DOHH2 (cell line): ENCODE data around the gene SLC12A3.

Experiments used
- H3F3A ChIP-seq: fragments of 200-600 bp; sonication (generic), shearing (Covaris generic); 2 replicates; pipeline ENCODE4 v1.6.0; 2016; ENCODE audit warnings: antibody characterized with exemption, mild to moderate bottlenecking; ENCODE audit not compliant: control insufficient read depth, insufficient read depth
- H3K27ac ChIP-seq: fragments of 200-600 bp; sonication (generic); 2 replicates; pipeline ENCODE4 v1.5.1; 2014; ENCODE audit warnings: low read depth, mild to moderate bottlenecking, low read length, moderate library complexity
- H3K27me3 ChIP-seq: fragments of 200-600 bp; sonication (generic); 2 replicates; pipeline ENCODE4 v1.6.1; 2014; ENCODE audit warnings: mild to moderate bottlenecking, low read length, mixed read lengths; ENCODE audit not compliant: control insufficient read depth
- H3K36me3 ChIP-seq: fragments of 200-600 bp; sonication (generic); 2 replicates; pipeline ENCODE4 v1.6.1; 2014; ENCODE audit warnings: mild to moderate bottlenecking, low read length, moderate library complexity, mixed read lengths; ENCODE audit not compliant: control insufficient read depth
- H3K4me1 ChIP-seq: fragments of 200-600 bp; sonication (generic); 2 replicates; pipeline ENCODE4 v1.6.1; 2014; ENCODE audit warnings: mild to moderate bottlenecking, low read length, mixed read lengths; ENCODE audit not compliant: control insufficient read depth
- H3K4me2 ChIP-seq: fragments of 200-600 bp; sonication (generic); 2 replicates; pipeline ENCODE4 v1.6.0; 2014; ENCODE audit warnings: mild to moderate bottlenecking, low read length, moderate library complexity
- H3K4me3 ChIP-seq: fragments of 200-600 bp; sonication (generic); 2 replicates; pipeline ENCODE4 v1.5.1; 2014; ENCODE audit warnings: mild to moderate bottlenecking, low read length, mixed read lengths
- H3K79me2 ChIP-seq: fragments of 200-600 bp; sonication (generic); 2 replicates; pipeline ENCODE4 v1.6.1; 2014; ENCODE audit warnings: mild to moderate bottlenecking, low read length, mixed read lengths; ENCODE audit not compliant: control insufficient read depth
- H3K9me2 ChIP-seq: fragments of 200-600 bp; sonication (generic); replicated peaks from 2 replicates; pipeline ENCODE4 v1.6.1; 2014; ENCODE audit warnings: mild to moderate bottlenecking, low read length, mixed read lengths; ENCODE audit not compliant: control insufficient read depth
- H3K9me3 ChIP-seq: fragments of 200-600 bp; sonication (generic); 2 replicates; pipeline ENCODE4 v1.6.1; 2014; ENCODE audit warnings: antibody characterized with exemption, low read length, mixed read lengths; ENCODE audit not compliant: control insufficient read depth, insufficient read depth
- H4K20me1 ChIP-seq: fragments of 200-600 bp; sonication (generic); 2 replicates; pipeline ENCODE4 v1.6.0; 2014; ENCODE audit warnings: low read depth, mild to moderate bottlenecking, antibody characterized with exemption, low read length, moderate library complexity; ENCODE audit not compliant: control insufficient read depth, insufficient read depth
- EZH2phosphoT487 ChIP-seq: fragments of 200-600 bp; sonication (generic); IDR thresholded peaks from 2 replicates; pipeline ENCODE4 v1.6.1; 2017; ENCODE audit warnings: borderline replicate concordance, mild to moderate bottlenecking, antibody characterized with exemption, low read length, moderate library complexity, mixed read lengths
- TF ChIP-seq, protein P1 (sequence below): fragments of 200-600 bp; sonication (generic); IDR thresholded peaks from one replicate; pipeline ENCODE4 v1.5.1; 2014; ENCODE audit warnings: antibody characterized with exemption, mild to moderate bottlenecking, low read depth, low read length; ENCODE audit not compliant: poor library complexity, severe bottlenecking

Gene SLC12A3

DNA sequence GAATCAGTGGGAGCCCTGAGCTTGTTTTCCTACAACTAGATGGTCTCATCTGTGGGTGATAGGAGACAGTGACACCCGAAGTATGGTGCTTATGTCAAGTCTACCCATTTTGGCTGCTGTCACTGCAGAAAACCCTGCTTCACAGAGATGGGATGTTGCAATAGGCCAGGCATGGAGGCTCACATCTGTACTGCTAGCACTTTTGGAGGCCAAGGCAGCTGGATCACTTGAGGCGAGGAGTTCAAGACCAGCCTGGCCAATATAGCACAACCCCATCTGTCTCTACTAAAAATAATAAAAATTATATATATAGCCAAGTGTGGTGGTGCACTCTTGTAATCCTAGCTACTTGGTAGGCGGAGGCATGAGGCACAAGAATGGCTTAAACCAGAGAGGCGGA is 64.6 kb downstream of the SLC12A3 start:
- H3K79me2 ChIP-seq: peaks cover 27% of the 10 kb centered on the region
- TF ChIP-seq, protein P1, sequence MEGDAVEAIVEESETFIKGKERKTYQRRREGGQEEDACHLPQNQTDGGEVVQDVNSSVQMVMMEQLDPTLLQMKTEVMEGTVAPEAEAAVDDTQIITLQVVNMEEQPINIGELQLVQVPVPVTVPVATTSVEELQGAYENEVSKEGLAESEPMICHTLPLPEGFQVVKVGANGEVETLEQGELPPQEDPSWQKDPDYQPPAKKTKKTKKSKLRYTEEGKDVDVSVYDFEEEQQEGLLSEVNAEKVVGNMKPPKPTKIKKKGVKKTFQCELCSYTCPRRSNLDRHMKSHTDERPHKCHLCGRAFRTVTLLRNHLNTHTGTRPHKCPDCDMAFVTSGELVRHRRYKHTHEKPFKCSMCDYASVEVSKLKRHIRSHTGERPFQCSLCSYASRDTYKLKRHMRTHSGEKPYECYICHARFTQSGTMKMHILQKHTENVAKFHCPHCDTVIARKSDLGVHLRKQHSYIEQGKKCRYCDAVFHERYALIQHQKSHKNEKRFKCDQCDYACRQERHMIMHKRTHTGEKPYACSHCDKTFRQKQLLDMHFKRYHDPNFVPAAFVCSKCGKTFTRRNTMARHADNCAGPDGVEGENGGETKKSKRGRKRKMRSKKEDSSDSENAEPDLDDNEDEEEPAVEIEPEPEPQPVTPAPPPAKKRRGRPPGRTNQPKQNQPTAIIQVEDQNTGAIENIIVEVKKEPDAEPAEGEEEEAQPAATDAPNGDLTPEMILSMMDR: no peak
- no peak for TF ChIP-seq EZH2phosphoT487
- peaks cover 23% of the 10 kb centered on the region for H4K20me1 ChIP-seq
- peaks cover 47% of the 10 kb centered on the region for H3K4me1 ChIP-seq
- H3K4me2 ChIP-seq: peak overlapping the region; percentile 76
- H3F3A ChIP-seq: peaks cover 5% of the 10 kb centered on the region; the same call in 1 of the 2 replicates
- H3K27ac ChIP-seq: peak overlapping the region; percentile 94
- H3K27me3 ChIP-seq: no peaks in the 10 kb centered on the region
- no peak overlapping the region for H3K4me3 ChIP-seq
- no peaks in the 10 kb centered on the region for H3K9me2 ChIP-seq
- no peaks in the 10 kb centered on the region for H3K9me3 ChIP-seq
- peaks cover 26% of the 10 kb centered on the region for H3K36me3 ChIP-seq

- peaks cover 36% of the 10 kb centered on the region for H3K36me3 ChIP-seq
- no peaks in the 10 kb centered on the region for H3K27me3 ChIP-seq
- peak overlapping the region; percentile 94 for H3K27ac ChIP-seq
- peak overlapping the region; percentile 100 for H3K4me3 ChIP-seq
- H4K20me1 ChIP-seq: peaks cover 32% of the 10 kb centered on the region
- H3K79me2 ChIP-seq: peaks cover 37% of the 10 kb centered on the region
- peaks cover 8% of the 10 kb centered on the region; the same call in 1 of the 2 replicates for H3F3A ChIP-seq
- TF ChIP-seq, protein P1: no peak
- TF ChIP-seq EZH2phosphoT487: no peak
- H3K4me2 ChIP-seq: peak overlapping the region; percentile 76
- H3K9me3 ChIP-seq: no peaks in the 10 kb centered on the region
- H3K9me2 ChIP-seq: no peaks in the 10 kb centered on the region
- peaks cover 58% of the 10 kb centered on the region for H3K4me1 ChIP-seq
Observed at GRCh38 chr16:56930486-56931270, 65.7 kb downstream of the SLC12A3 start.

GRCh38 chr16:56931271-56931891 is 66.4 kb downstream of the SLC12A3 start:
- Histone ChIP-seq H3K9me2 (no peaks in the 10 kb centered on the region), H3K9me3 (no peaks in the 10 kb centered on the region), H3K27me3 (no peaks in the 10 kb centered on the region), H3F3A (peaks cover 11% of the 10 kb centered on the region), H4K20me1 (peaks cover 35% of the 10 kb centered on the region), H3K79me2 (peaks cover 44% of the 10 kb centered on the region), H3K27ac (peak overlapping the region; percentile 94), H3K4me3 (peak overlapping the region; percentile 100), H3K36me3 (peaks cover 43% of the 10 kb centered on the region), H3K4me2 (peak overlapping the region; percentile 76), H3K4me1 (peaks cover 65% of the 10 kb centered on the region)
- no peak for TF ChIP-seq EZH2phosphoT487
- TF ChIP-seq, protein P1: no peak
